GM13976 (cell line): ENCODE results near the gene CEACAM16.
"Not testable (repeated sequence)": the region's sequence is repeated elsewhere in the genome, so short reads cannot be mapped to it uniquely, and the experiment has no call there.

Experiments
- DNase-seq: peaks from one replicate; pipeline ENCODE4 v3.0.0; 2012; ENCODE audit warnings: low spot score
- CTCF ChIP-seq: IDR thresholded peaks from 2 replicates; pipeline ENCODE4 v1.5.1; 2012; ENCODE audit warnings: borderline replicate concordance, mild to moderate bottlenecking; ENCODE audit not compliant: insufficient read depth; ENCODE audit errors: extremely low read depth, missing control alignments, control extremely low read depth
- in situ Hi-C: fragments of 300-500 bp; cut with MboI; formaldehyde crosslinking; loops from one replicate; pipeline ENCODE4 v1.12.0; 2022; ENCODE audit warnings: low sequenced_read_pairs, mixed read lengths, inconsistent platforms; ENCODE audit not compliant: unreplicated experiment

The CEACAM16 gene

GRCh38 chr19:44666852-44667556, 31.9 kb upstream of the CEACAM16 start:
- in situ Hi-C loops, result no loop called here
- TF ChIP-seq CTCF, result no peak
- DNase-seq, result no peak

- DNase-seq, result no peak
- in situ Hi-C loops, result no loop called here
- TF ChIP-seq CTCF, result no peak
These were observed 29.8 kb upstream of the CEACAM16 start for GRCh38 chr19:44668985-44669764.

GRCh38 chr19:44670027-44670426, 28.9 kb upstream of the CEACAM16 start:
- in situ Hi-C loops, DNase-seq: not testable (repeated sequence)

- in situ Hi-C loops, result no loop called here
- peak; percentile 59 for DNase-seq
- TF ChIP-seq CTCF, result no peak
These were observed 27.6 kb upstream of the CEACAM16 start, which contains the start of gene CEACAM19 for GRCh38 chr19:44671400-44671799. Gene CEACAM19, plus strand, starts transcription at chr19:44671482. Its CDS starts 450 bp downstream, at chr19:44671932.

- no peak for TF ChIP-seq CTCF
- in situ Hi-C loops, result no loop called here
- no peak for DNase-seq
These were observed 26.7 kb upstream of the CEACAM16 start for GRCh38 chr19:44672226-44672625.

- no peak for TF ChIP-seq CTCF
- no peak for DNase-seq
- in situ Hi-C loops, result no loop called here
These were observed 25.4 kb upstream of the CEACAM16 start for GRCh38 chr19:44673510-44673909.

- no peak for TF ChIP-seq CTCF
- no peak for DNase-seq
- in situ Hi-C loops, result no loop called here
These were observed 23.4 kb upstream of the CEACAM16 start for GRCh38 chr19:44675521-44675920.
